Activated T-cell treated with anti-CD3 and anti-CD28 coated beads, Interleukin-2, amount 50 U/mL, for 24 hours (primary cell): ENCODE measurements around the gene FAM236D.
"Not testable (repeated sequence)": the region's sequence is repeated elsewhere in the genome, so short reads cannot be mapped to it uniquely, and the experiment has no call there.

Experiments used
- DNase-seq: peaks from one replicate; pipeline ENCODE4 v3.0.0-alpha.2; 2020
- H3K27ac Mint-ChIP-seq: 2 replicates; pipeline ENCODE4 v1.8.0; 2020; ENCODE audit warnings: mild to moderate bottlenecking, mixed read lengths
- H3K27me3 Mint-ChIP-seq: 2 replicates; pipeline ENCODE4 v1.8.0; 2020; ENCODE audit warnings: mixed read lengths
- H3K36me3 Mint-ChIP-seq: 2 replicates; pipeline ENCODE4 v1.8.0; 2020; ENCODE audit warnings: low read depth, mixed read lengths
- H3K4me1 Mint-ChIP-seq: 2 replicates; pipeline ENCODE4 v1.8.0; 2020; ENCODE audit warnings: low read depth, mixed read lengths
- H3K4me3 Mint-ChIP-seq: 2 replicates; pipeline ENCODE4 v1.8.0; 2020; ENCODE audit warnings: mild to moderate bottlenecking, moderate library complexity, mixed read lengths
- H3K9me3 Mint-ChIP-seq: 2 replicates; pipeline ENCODE4 v1.8.0; 2020; ENCODE audit warnings: mixed read lengths

Gene FAM236D

DNA sequence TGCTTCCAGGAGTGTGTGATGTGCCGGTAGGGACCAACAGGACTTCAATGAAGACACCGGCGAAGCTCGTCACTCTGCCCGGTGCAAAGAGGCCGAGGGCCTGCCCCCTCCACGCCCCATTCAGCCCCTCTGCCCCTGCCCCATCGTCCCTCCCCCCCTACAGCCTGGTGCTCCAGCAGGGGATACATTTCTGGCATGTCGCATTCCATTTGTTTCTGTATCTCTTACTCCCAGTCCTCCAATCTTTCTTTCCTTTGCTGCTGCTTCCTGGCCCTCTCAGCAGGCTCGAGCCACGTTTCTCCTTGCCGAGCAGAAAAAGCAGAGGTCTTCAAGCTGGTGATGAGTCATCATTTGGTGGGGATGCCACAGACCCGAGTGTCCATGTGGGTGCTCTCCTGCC is at the start of gene FAM236D:
TSS of gene FAM236D (minus strand) at position 101 of the 400 bp plus-strand sequence. CDS start at position 1, 100 bp downstream.
- not testable (repeated sequence) for H3K36me3 Mint-ChIP-seq, H3K9me3 Mint-ChIP-seq, H3K27ac Mint-ChIP-seq, H3K4me1 Mint-ChIP-seq, H3K27me3 Mint-ChIP-seq, DNase-seq, H3K4me3 Mint-ChIP-seq

DNA sequence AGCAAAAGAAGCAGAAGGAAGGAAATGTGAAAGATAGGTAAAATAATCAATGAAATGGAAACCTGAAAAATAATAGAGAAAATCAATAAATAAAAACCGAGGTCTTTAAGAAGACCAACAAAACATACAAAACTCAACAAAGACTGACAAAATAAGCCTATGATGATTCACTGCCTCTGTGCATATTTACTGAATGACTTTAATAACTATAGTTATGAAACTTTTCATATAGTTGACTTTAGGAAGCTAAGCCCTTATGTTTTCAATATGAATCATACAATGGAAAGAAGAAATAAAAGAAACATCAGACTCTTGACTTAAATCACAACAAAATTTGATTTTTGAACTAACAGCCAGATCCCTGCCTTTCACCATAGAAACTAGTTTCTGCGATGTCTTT is 29.5 kb upstream of the FAM236D start:
- not testable (repeated sequence) for H3K9me3 Mint-ChIP-seq, H3K4me1 Mint-ChIP-seq, DNase-seq, H3K36me3 Mint-ChIP-seq, H3K4me3 Mint-ChIP-seq, H3K27ac Mint-ChIP-seq, H3K27me3 Mint-ChIP-seq

- not testable (repeated sequence) for H3K4me3 Mint-ChIP-seq, H3K4me1 Mint-ChIP-seq, H3K36me3 Mint-ChIP-seq, DNase-seq, H3K27me3 Mint-ChIP-seq, H3K9me3 Mint-ChIP-seq, H3K27ac Mint-ChIP-seq
Measured at GRCh38 chrX:72830701-72831100, 22.7 kb upstream of the FAM236D start.

DNA sequence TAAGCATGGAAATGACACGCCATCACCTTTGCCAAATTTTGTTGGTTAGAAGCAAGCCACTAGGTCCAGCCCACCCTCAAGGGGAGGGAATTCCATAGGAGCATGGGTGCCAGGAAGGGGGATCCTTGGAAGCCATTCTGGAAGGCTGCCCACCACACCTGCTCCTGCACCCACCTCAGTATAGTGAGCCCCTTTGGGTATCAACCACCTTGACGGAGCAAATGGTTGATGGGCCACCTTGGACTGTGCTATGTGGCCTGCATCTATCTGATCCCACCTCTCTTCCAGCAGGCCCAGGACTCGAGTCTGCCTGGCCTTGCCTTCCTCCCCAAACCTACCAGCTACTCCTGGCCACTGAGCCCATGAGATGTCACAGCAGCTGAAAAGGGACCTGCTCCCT is 17.6 kb downstream of the FAM236D start:
- H3K9me3 Mint-ChIP-seq, H3K4me1 Mint-ChIP-seq, DNase-seq, H3K27me3 Mint-ChIP-seq, H3K4me3 Mint-ChIP-seq, H3K36me3 Mint-ChIP-seq, H3K27ac Mint-ChIP-seq: not testable (repeated sequence)

- H3K4me3 Mint-ChIP-seq, H3K27ac Mint-ChIP-seq, H3K9me3 Mint-ChIP-seq, DNase-seq, H3K27me3 Mint-ChIP-seq, H3K36me3 Mint-ChIP-seq, H3K4me1 Mint-ChIP-seq: not testable (repeated sequence)
Measured at GRCh38 chrX:72788142-72788541, 19.9 kb downstream of the FAM236D start.

- not testable (repeated sequence) for H3K27me3 Mint-ChIP-seq, H3K4me1 Mint-ChIP-seq, H3K36me3 Mint-ChIP-seq, DNase-seq, H3K9me3 Mint-ChIP-seq, H3K4me3 Mint-ChIP-seq, H3K27ac Mint-ChIP-seq
Measured at GRCh38 chrX:72783964-72784363, 24.0 kb downstream of the FAM236D start.

DNA sequence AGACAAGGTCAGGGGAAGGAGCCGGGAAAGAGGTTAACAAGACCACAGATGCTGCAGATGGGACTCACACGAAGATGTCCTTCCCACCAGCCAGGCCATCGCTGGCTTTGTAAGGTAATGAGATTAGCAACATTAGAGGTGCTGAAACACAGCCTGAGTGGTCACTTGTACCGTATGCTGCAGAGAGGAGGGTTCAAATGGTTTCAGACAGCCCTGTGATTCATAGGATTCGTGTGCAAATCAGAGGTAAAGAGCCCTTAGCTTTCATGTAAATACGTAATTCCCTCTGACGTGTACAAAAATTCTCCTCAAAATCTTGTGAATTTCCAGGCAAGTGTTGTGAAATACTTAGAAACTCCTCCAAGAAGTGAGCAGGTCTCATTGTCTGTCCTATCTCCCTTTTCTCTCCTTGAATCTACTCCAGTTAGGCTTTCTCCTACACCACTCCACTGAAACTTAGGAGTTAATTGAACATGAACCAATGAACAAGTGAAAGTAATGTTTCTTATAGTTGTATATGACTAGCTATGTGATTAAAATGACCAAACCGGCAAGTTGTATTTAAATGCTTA is 24.6 kb downstream of the FAM236D start:
- not testable (repeated sequence) for DNase-seq, H3K9me3 Mint-ChIP-seq, H3K4me1 Mint-ChIP-seq, H3K27me3 Mint-ChIP-seq, H3K27ac Mint-ChIP-seq, H3K4me3 Mint-ChIP-seq, H3K36me3 Mint-ChIP-seq

- not testable (repeated sequence) for H3K9me3 Mint-ChIP-seq, H3K36me3 Mint-ChIP-seq, DNase-seq, H3K4me3 Mint-ChIP-seq, H3K27ac Mint-ChIP-seq, H3K27me3 Mint-ChIP-seq, H3K4me1 Mint-ChIP-seq
Measured at GRCh38 chrX:72782560-72782959, 25.4 kb downstream of the FAM236D start, which contains the start of gene FAM236B. Gene FAM236B, minus strand, starts transcription at chrX:72782660. Its CDS starts 100 bp downstream, at chrX:72782560.

DNA sequence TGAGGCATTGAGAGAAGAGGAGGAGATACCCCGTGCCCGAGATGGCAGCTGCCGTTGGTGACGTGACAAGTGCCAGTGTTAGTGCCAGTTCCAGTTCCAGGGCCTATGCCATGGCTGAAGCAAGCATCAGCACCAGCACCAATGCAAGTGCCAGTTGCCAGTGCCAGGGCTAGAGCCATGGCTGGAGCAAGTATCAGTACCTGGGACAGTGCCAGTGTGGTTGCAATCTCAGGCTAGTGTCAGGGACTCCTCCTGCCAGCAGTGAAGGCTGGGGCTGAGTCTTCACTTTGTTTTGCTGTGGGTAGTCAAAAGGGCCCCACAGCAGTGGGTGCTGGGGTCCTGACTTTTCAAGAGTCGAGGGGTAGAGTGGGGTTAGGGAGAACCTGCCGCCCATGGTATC is 29.9 kb downstream of the FAM236D start:
- H3K27ac Mint-ChIP-seq, H3K4me1 Mint-ChIP-seq, DNase-seq, H3K27me3 Mint-ChIP-seq, H3K9me3 Mint-ChIP-seq, H3K36me3 Mint-ChIP-seq, H3K4me3 Mint-ChIP-seq: not testable (repeated sequence)

DNA sequence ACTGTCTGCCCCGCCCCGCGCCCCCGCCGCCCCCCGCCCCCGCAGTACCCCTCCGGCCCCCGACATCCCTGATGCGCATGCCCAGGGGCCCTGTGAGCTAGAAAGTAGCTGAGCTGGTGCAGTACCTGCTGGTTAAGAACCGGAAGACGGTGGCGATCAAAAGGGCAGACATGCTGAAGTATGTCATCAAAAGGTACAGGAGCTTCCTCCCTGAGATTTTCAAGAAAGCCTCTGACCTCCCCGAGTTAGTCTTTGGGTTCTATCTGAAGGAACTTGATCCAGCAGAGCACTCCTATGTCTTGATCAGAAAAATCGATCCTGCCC is 30.6 kb downstream of the FAM236D start:
- H3K4me3 Mint-ChIP-seq, H3K36me3 Mint-ChIP-seq, H3K27me3 Mint-ChIP-seq, H3K27ac Mint-ChIP-seq, H3K9me3 Mint-ChIP-seq, H3K4me1 Mint-ChIP-seq, DNase-seq: not testable (repeated sequence)

DNA sequence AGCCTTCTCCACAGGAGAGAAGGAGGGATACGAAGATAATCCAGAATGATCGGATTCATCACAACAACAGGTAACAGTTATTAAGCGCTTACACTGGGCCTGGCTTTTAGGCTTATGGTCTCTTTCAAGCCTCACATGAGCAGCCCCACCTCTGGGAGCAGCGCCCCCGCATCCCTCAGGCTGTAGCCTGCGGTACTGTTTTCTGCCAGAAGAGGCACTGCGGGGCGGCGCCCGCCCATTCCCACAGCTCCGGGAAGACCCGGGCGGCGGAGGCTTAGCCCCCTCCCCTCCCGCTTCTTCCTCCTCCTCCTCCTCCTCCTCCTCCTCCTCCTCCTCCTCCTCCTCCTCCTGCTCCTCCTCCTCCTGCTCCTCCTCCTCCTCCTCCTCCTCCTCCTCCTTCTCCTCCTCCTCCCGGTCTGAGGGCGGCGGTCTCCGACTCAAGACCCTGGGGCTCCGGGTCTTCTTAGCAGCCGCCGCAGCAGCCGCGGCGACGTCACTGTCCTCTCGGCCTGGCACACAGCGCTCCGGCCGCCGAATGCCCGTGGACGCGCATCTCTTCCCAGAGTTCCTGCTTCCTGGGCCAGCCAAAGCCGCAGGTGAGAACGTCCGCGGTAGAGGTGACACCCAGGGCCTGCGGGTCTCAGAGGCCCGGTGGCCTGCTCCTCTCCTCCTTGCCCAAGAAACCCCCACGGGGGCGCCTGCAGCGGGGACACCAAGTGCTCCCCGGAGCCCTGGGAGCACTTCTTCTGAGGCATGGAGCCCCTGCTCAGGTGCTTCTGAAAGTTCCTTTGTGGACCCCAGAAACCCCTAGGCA is 31.1 kb downstream of the FAM236D start, which contains the start of gene DMRTC1B:
TSS of gene DMRTC1B (plus strand) at position 238 of the 814 bp plus-strand sequence. CDS start 68,246 bp downstream, outside the sequence.
- not testable (repeated sequence) for H3K4me1 Mint-ChIP-seq, H3K9me3 Mint-ChIP-seq, H3K36me3 Mint-ChIP-seq, H3K4me3 Mint-ChIP-seq, H3K27me3 Mint-ChIP-seq, DNase-seq, H3K27ac Mint-ChIP-seq

- H3K9me3 Mint-ChIP-seq, H3K4me1 Mint-ChIP-seq, H3K36me3 Mint-ChIP-seq, H3K4me3 Mint-ChIP-seq, H3K27me3 Mint-ChIP-seq, DNase-seq, H3K27ac Mint-ChIP-seq: not testable (repeated sequence)
Measured at GRCh38 chrX:72760454-72760853, 47.6 kb downstream of the FAM236D start.
